D341Med (cell line): ENCODE data around the gene HOOK1.

Experiments used
- DNase-seq: peaks from one replicate; pipeline ENCODE4 v3.0.0; 2012; ENCODE audit warnings: low spot score

Gene HOOK1

GRCh38 chr1:59814901-59815825 is at the start of gene HOOK1:
Gene HOOK1 (plus strand): TSS chr1:59814949. CDS start chr1:59815118, 169 bp downstream.
- DNase-seq, result peak; percentile 33

GRCh38 chr1:59765011-59765730 is 49.6 kb upstream of the HOOK1 start:
- no peak for DNase-seq

GRCh38 chr1:59766227-59766855 is 48.4 kb upstream of the HOOK1 start:
- DNase-seq, result no peak

- no peak for DNase-seq
Observed at GRCh38 chr1:59767119-59767518, 47.6 kb upstream of the HOOK1 start.

- DNase-seq, result no peak
Observed at GRCh38 chr1:59768792-59769735, 45.7 kb upstream of the HOOK1 start.

GRCh38 chr1:59769736-59770095 is 45.0 kb upstream of the HOOK1 start:
- no peak for DNase-seq

- DNase-seq, result no peak
Observed at GRCh38 chr1:59771361-59771760, 43.4 kb upstream of the HOOK1 start.

- DNase-seq, result no peak
Observed at GRCh38 chr1:59775480-59775879, 39.3 kb upstream of the HOOK1 start.

- DNase-seq, result no peak
Observed at GRCh38 chr1:59776960-59777852, 37.5 kb upstream of the HOOK1 start.

- no peak for DNase-seq
Observed at GRCh38 chr1:59779949-59780348, 34.8 kb upstream of the HOOK1 start.

- no peak for DNase-seq
Observed at GRCh38 chr1:59788825-59789224, 25.9 kb upstream of the HOOK1 start.

GRCh38 chr1:59798600-59798999 is 16.1 kb upstream of the HOOK1 start:
- no peak for DNase-seq

- DNase-seq, result no peak
Observed at GRCh38 chr1:59803458-59804038, 11.2 kb upstream of the HOOK1 start.

GRCh38 chr1:59804301-59804700 is 10.4 kb upstream of the HOOK1 start:
- DNase-seq, result no peak

- no peak for DNase-seq
Observed at GRCh38 chr1:59805554-59805953, 9.2 kb upstream of the HOOK1 start.

GRCh38 chr1:59814180-59814900 is 409 bp upstream of the HOOK1 start:
- peak; percentile 94 for DNase-seq

- DNase-seq, result no peak
Observed at GRCh38 chr1:59815892-59816291, 1.1 kb downstream of the HOOK1 start.

GRCh38 chr1:59816318-59816878 is 1.6 kb downstream of the HOOK1 start:
- no peak for DNase-seq
